HPDE6-E6E7 (cell line): ENCODE results near the gene WARS2.

Source experiments
- DNase-seq: peaks from one replicate; pipeline ENCODE4 v3.0.0; 2011; ENCODE audit warnings: missing footprints; ENCODE audit errors: extremely low spot score

The WARS2 gene

GRCh38 chr1:118999348-119000071 is 140.9 kb downstream of the WARS2 start:
- no peak for DNase-seq

- no peak for DNase-seq
These were observed 142.3 kb downstream of the WARS2 start for GRCh38 chr1:118998171-118998570.

GRCh38 chr1:118997225-118997624 is 143.2 kb downstream of the WARS2 start:
- DNase-seq = no peak

GRCh38 chr1:118995312-118996016 is 145.0 kb downstream of the WARS2 start:
- DNase-seq = no peak

- DNase-seq = no peak
These were observed 146.8 kb downstream of the WARS2 start for GRCh38 chr1:118993700-118994026.

GRCh38 chr1:118992868-118993699 is 147.4 kb downstream of the WARS2 start:
- no peak for DNase-seq

GRCh38 chr1:118992237-118992825 is 148.1 kb downstream of the WARS2 start:
- no peak for DNase-seq

- DNase-seq = no peak
These were observed 149.0 kb downstream of the WARS2 start for GRCh38 chr1:118991448-118991847.

- DNase-seq = no peak
These were observed 149.8 kb downstream of the WARS2 start for GRCh38 chr1:118990513-118991152.

GRCh38 chr1:118989878-118990378 is 150.5 kb downstream of the WARS2 start:
- no peak for DNase-seq

- DNase-seq = no peak
These were observed 151.2 kb downstream of the WARS2 start for GRCh38 chr1:118989006-118989815.

GRCh38 chr1:118988186-118989005 is 152.1 kb downstream of the WARS2 start, which contains the start of gene TBX15:
TBX15 (minus strand) TSS chr1:118988343; CDS start chr1:118987795, 548 bp downstream.
- no peak for DNase-seq

- DNase-seq = no peak
These were observed 152.8 kb downstream of the WARS2 start for GRCh38 chr1:118987468-118988185.

GRCh38 chr1:118986555-118987467 is 153.6 kb downstream of the WARS2 start:
- DNase-seq = no peak

- DNase-seq = no peak
These were observed 154.6 kb downstream of the WARS2 start for GRCh38 chr1:118985640-118986554.

- no peak for DNase-seq
These were observed 155.5 kb downstream of the WARS2 start for GRCh38 chr1:118984722-118985639.
